ENCODE data around the gene ADCK2.
"Not testable (repeated sequence)": the region's sequence is repeated elsewhere in the genome, so short reads cannot be mapped to it uniquely, and the experiment has no call there.

- TF ChIP-seq CTCF (IDR thresholded peaks at IDR 0.05 in 4 of 5, conservative IDR thresholded peaks at IDR 0.05 in 1 of 5); POLR2A (IDR thresholded peaks at IDR 0.05): not testable (repeated sequence)
These were observed 4.2 kb downstream of the ADCK2 start for GRCh38 chr7:140676956-140677355.
